H9 (cell line): ENCODE data around the gene PRRT2. TPM values are rescaled to one million over a fixed set of nuclear protein-coding genes. Genes with fewer than 3 reads are reported as not detected.

ENCODE experiments used
- DNase-seq: peaks from one replicate; pipeline ENCODE4 v3.0.0-alpha.2; 2017
- H2AFZ ChIP-seq: one replicate; pipeline ENCODE4 v1.6.1; 2013; ENCODE audit warnings: mild to moderate bottlenecking, low read length, control low read depth, moderate library complexity
- H2AK5ac ChIP-seq: 2 replicates; pipeline ENCODE4 v1.6.1; 2013; ENCODE audit warnings: low read length, control low read depth, mixed read lengths; ENCODE audit not compliant: insufficient read length
- H2BK120ac ChIP-seq: one replicate; pipeline ENCODE4 v1.6.1; 2013; ENCODE audit warnings: low read depth, mild to moderate bottlenecking, low read length, control low read depth, inconsistent platforms; ENCODE audit not compliant: poor library complexity, severe bottlenecking
- H2BK12ac ChIP-seq: 2 replicates; pipeline ENCODE4 v1.6.1; 2013; ENCODE audit warnings: low read length, control low read depth, mixed read lengths, low read depth; ENCODE audit not compliant: insufficient read length
- H2BK15ac ChIP-seq: 2 replicates; pipeline ENCODE4 v1.6.1; 2013; ENCODE audit warnings: low read depth, low read length, control low read depth
- H2BK20ac ChIP-seq: one replicate; pipeline ENCODE4 v1.6.1; 2013; ENCODE audit warnings: low read depth, mild to moderate bottlenecking, low read length, control low read depth, inconsistent platforms; ENCODE audit not compliant: poor library complexity, severe bottlenecking
- H2BK5ac ChIP-seq: 2 replicates; pipeline ENCODE4 v1.6.1; 2013; ENCODE audit warnings: low read length, control low read depth, mixed read lengths; ENCODE audit not compliant: insufficient read length
- H3K14ac ChIP-seq: 2 replicates; pipeline ENCODE4 v1.6.1; 2013; ENCODE audit warnings: low read length, control low read depth; ENCODE audit not compliant: insufficient read depth
- H3K18ac ChIP-seq: 2 replicates; pipeline ENCODE4 v1.6.1; 2013; ENCODE audit warnings: low read depth, mild to moderate bottlenecking, mixed read lengths, low read length, control low read depth; ENCODE audit not compliant: insufficient read length
- H3K23ac ChIP-seq: 2 replicates; pipeline ENCODE4 v1.6.1; 2013; ENCODE audit warnings: low read length, control low read depth, mixed read lengths, low read depth; ENCODE audit not compliant: insufficient read length
- H3K23me2 ChIP-seq: 2 replicates; pipeline ENCODE4 v1.6.1; 2013; ENCODE audit warnings: low read depth, mild to moderate bottlenecking, mixed read lengths, low read length, control low read depth; ENCODE audit not compliant: insufficient read length, poor library complexity, severe bottlenecking
- H3K27ac ChIP-seq: 2 replicates; pipeline ENCODE4 v1.5.1; 2013; ENCODE audit warnings: low read length, control low read depth, mixed read lengths, low read depth; ENCODE audit not compliant: insufficient read length
- H3K27me3 ChIP-seq: 2 replicates; pipeline ENCODE4 v1.6.1; 2013; ENCODE audit warnings: low read length, control low read depth, inconsistent platforms; ENCODE audit not compliant: insufficient read depth
- H3K4ac ChIP-seq: 2 replicates; pipeline ENCODE4 v1.6.1; 2013; ENCODE audit warnings: low read depth, mild to moderate bottlenecking, control low read depth, inconsistent platforms, low read length, moderate library complexity
- H3K4me1 ChIP-seq: 2 replicates; pipeline ENCODE4 v1.6.1; 2013; ENCODE audit warnings: low read length, control low read depth, inconsistent platforms; ENCODE audit not compliant: insufficient read depth
- H3K4me2 ChIP-seq: 2 replicates; pipeline ENCODE4 v1.6.1; 2013; ENCODE audit warnings: low read length, control low read depth, mixed read lengths; ENCODE audit not compliant: insufficient read length, insufficient read depth
- H3K56ac ChIP-seq: 2 replicates; pipeline ENCODE4 v1.6.1; 2013; ENCODE audit warnings: low read depth, mild to moderate bottlenecking, mixed read lengths, low read length, control low read depth; ENCODE audit not compliant: insufficient read length
- H3K79me1 ChIP-seq: 2 replicates; pipeline ENCODE4 v1.6.1; 2013; ENCODE audit warnings: low read depth, mild to moderate bottlenecking, moderate library complexity, low read length, control low read depth, inconsistent platforms; ENCODE audit not compliant: insufficient read depth, poor library complexity, severe bottlenecking
- H3K79me2 ChIP-seq: 2 replicates; pipeline ENCODE4 v1.6.1; 2013; ENCODE audit warnings: low read length, control low read depth, inconsistent platforms; ENCODE audit not compliant: insufficient read depth
- H3K9ac ChIP-seq: 2 replicates; pipeline ENCODE4 v1.6.1; 2013; ENCODE audit warnings: low read length, control low read depth, mixed read lengths; ENCODE audit not compliant: insufficient read length; ENCODE audit errors: extremely low read depth
- H3K9me3 ChIP-seq: one replicate; pipeline ENCODE4 v1.6.1; 2013; ENCODE audit warnings: low read depth, low read length, inconsistent platforms; ENCODE audit not compliant: control insufficient read depth
- H3T11ph ChIP-seq: one replicate; pipeline ENCODE4 v1.6.1; 2013; ENCODE audit warnings: mild to moderate bottlenecking, low read length, control low read depth, inconsistent platforms
- H4K20me1 ChIP-seq: one replicate; pipeline ENCODE4 v1.6.1; 2013; ENCODE audit not compliant: control insufficient read depth, insufficient read length, insufficient read depth
- H4K5ac ChIP-seq: 2 replicates; pipeline ENCODE4 v1.6.1; 2013; ENCODE audit warnings: low read depth, mild to moderate bottlenecking, mixed read lengths, low read length, control low read depth; ENCODE audit not compliant: insufficient read length
- H4K8ac ChIP-seq: replicated peaks from 2 replicates; pipeline ENCODE4 v1.6.1; 2013; ENCODE audit warnings: low read length, control low read depth, mixed read lengths, low read depth; ENCODE audit not compliant: insufficient read length
- H4K91ac ChIP-seq: 2 replicates; pipeline ENCODE4 v1.6.1; 2013; ENCODE audit warnings: low read depth, mild to moderate bottlenecking, moderate library complexity, mixed read lengths, low read length, control low read depth; ENCODE audit not compliant: insufficient read length
- H3K27ac Mint-ChIP-seq, 3 experiments: 2 replicates in 2 of 3; 3 replicates in 1 of 3; pipeline ENCODE4 v1.8.0; 2020 to 2021; ENCODE audit warnings: mixed read lengths in 3 of 3, mild to moderate bottlenecking in 1 of 3, moderate library complexity in 1 of 3
- H3K27me3 Mint-ChIP-seq: 2 replicates; pipeline ENCODE4 v1.8.0; 2021; ENCODE audit warnings: low read depth, mild to moderate bottlenecking, moderate library complexity, mixed read lengths
- H3K36me3 Mint-ChIP-seq, 3 experiments: 2 replicates in 2 of 3; 3 replicates in 1 of 3; pipeline ENCODE4 v1.8.0; 2020 to 2021; ENCODE audit warnings: low read depth in 3 of 3, mixed read lengths in 3 of 3; ENCODE audit not compliant: insufficient read depth in 1 of 3
- H3K4me1 Mint-ChIP-seq, 2 experiments: 2 replicates each; pipeline ENCODE4 v1.8.0; 2020; ENCODE audit warnings: mixed read lengths in 2 of 2
- H3K4me3 Mint-ChIP-seq, 2 experiments: 2 replicates in 1 of 2; 3 replicates in 1 of 2; pipeline ENCODE4 v1.8.0; 2020 to 2021; ENCODE audit warnings: mild to moderate bottlenecking in 2 of 2, mixed read lengths in 2 of 2, moderate library complexity in 1 of 2
- H3K9me3 Mint-ChIP-seq, 2 experiments: 2 replicates in 1 of 2; 3 replicates in 1 of 2; pipeline ENCODE4 v1.8.0; 2020; ENCODE audit warnings: mild to moderate bottlenecking in 2 of 2, mixed read lengths in 2 of 2, moderate library complexity in 1 of 2
- WGBS: extraction: QIAGEN DNeasy Blood & Tissue Kit; methylation state at CpG from one replicate; pipeline ENCODE4 v1.1.7; 2013; ENCODE audit warnings: missing lambda C conversion rate, low lambda C conversion rate, mixed read lengths; ENCODE audit not compliant: insufficient read length; ENCODE audit errors: extremely low coverage; 5-methylcytosine and 5-hydroxymethylcytosine counted together
- long read RNA-seq: library from polyadenylated mRNA; unstranded; transcript quantifications from one replicate; pipeline ENCODE4 v2.0.0, GENCODE V29; 2020
- total RNA-seq: library from RNA; stranded (reverse); gene quantifications from 2 replicates; pipeline ENCODE4 v1.2.1, GENCODE V29; 2021
- TF ChIP-seq, protein P1 (sequence below): fragments of 200-600 bp; sonication (generic); conservative IDR thresholded peaks from 3 replicates; pipeline ENCODE4 v1.8.0; 2021; ENCODE audit warnings: antibody characterized with exemption, mild to moderate bottlenecking

Gene PRRT2
- 10.7 and 14.6 TPM in 2 replicates for total RNA-seq
- long read RNA-seq, partial matches to known transcripts: 1 of 5 reads
- long read RNA-seq, other reads (novel, unspliced or antisense): 0 of 5 reads

DNA sequence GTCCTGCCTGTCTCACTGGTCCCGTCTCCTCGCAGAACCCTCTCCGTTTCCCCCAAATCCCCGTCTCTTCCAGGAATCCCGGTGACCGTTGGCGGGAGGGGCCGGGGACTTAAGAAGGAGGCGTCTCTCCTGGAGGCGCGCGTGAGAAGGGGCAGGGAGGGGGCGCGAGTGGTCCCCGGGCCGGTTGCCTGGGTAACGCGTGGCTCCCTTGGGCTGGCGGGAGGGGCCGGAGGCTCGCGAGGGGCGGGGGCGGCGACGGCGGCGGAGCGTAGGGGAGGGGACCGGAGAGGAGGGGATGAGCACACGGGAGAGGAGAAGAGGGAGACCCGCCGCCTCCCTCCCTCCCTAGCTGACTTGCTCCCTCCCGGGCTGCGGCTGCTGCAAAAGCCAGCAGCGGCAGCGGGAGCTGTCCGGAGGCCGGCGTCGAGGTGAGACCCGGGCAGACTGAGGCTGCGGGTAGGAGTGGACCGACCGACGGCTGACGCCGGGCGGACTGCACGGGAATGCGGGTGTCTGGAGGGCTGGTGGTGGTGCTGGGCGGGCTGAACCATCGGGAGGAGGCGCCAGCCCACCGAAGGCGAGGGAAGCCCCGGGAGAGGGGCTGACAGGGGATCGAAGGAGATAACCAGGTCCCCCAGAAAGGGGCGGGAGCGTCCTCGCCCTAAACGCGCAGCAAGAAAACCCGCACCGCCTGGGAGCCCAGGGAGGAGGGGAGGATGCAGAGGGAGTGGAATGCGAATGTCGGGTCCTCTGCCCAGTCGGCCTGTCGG, at the start of gene PRRT2:
Gene PRRT2, plus strand, starts transcription at position 298 of the 770 bp plus-strand sequence. CDS start 862 bp downstream, outside the sequence.
- H2BK15ac ChIP-seq: no peak within 1 kb of the TSS
- WGBS: no CpG with 5 or more reads among the region's 69 CpGs
- no peaks in the 10 kb centered on the region for H3K9me3 ChIP-seq
- peaks cover 6% of the 10 kb centered on the region; the same call in 1 of the 2 replicates for H3K4me1 ChIP-seq
- Mint-ChIP-seq H3K9me3 (no peaks in the 10 kb centered on the region; a peak in 2 of 5 replicates), H3K27ac (peak within 1 kb of the TSS; percentile 96 to 99 (median 97)), H3K4me1 (peaks cover 49 to 65% of the 10 kb centered on the region in 2 experiments), H3K27me3 (no peaks in the 10 kb centered on the region; the same call in 1 of the 2 replicates), H3K4me3 (peak within 1 kb of the TSS; percentile 80 to 96), H3K36me3 (peaks cover 13 to 32% (median 15%) of the 10 kb centered on the region in 3 experiments)
- no peaks in the 10 kb centered on the region for H4K20me1 ChIP-seq
- H3K4me2 ChIP-seq: peak within 1 kb of the TSS; percentile 78
- peak within 1 kb of the TSS; percentile 36 for H3K18ac ChIP-seq
- H3K27ac ChIP-seq: no peak within 1 kb of the TSS
- peak within 1 kb of the TSS; percentile 64 for H3K14ac ChIP-seq
- H2AFZ ChIP-seq: no peak within 1 kb of the TSS
- peak; percentile 70 for DNase-seq
- no peak within 1 kb of the TSS for H3K4ac ChIP-seq
- H3K27me3 ChIP-seq: no peaks in the 10 kb centered on the region
- peaks cover 2% of the 10 kb centered on the region; the same call in 1 of the 2 replicates for H3K79me2 ChIP-seq
- TF ChIP-seq, protein P1, sequence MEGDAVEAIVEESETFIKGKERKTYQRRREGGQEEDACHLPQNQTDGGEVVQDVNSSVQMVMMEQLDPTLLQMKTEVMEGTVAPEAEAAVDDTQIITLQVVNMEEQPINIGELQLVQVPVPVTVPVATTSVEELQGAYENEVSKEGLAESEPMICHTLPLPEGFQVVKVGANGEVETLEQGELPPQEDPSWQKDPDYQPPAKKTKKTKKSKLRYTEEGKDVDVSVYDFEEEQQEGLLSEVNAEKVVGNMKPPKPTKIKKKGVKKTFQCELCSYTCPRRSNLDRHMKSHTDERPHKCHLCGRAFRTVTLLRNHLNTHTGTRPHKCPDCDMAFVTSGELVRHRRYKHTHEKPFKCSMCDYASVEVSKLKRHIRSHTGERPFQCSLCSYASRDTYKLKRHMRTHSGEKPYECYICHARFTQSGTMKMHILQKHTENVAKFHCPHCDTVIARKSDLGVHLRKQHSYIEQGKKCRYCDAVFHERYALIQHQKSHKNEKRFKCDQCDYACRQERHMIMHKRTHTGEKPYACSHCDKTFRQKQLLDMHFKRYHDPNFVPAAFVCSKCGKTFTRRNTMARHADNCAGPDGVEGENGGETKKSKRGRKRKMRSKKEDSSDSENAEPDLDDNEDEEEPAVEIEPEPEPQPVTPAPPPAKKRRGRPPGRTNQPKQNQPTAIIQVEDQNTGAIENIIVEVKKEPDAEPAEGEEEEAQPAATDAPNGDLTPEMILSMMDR: no peak
- H2BK20ac ChIP-seq: no peak within 1 kb of the TSS
- no peak within 1 kb of the TSS for H2BK12ac ChIP-seq
- no peak within 1 kb of the TSS for H4K5ac ChIP-seq
- H2AK5ac ChIP-seq: no peak within 1 kb of the TSS
- H4K91ac ChIP-seq: no peak within 1 kb of the TSS
- H3K23ac ChIP-seq: no peak within 1 kb of the TSS
- peaks cover 51% of the 10 kb centered on the region for H3K23me2 ChIP-seq
- peak within 1 kb of the TSS; percentile 47 for H3K9ac ChIP-seq
- no peak within 1 kb of the TSS for H3K56ac ChIP-seq
- H3T11ph ChIP-seq: no peak within 1 kb of the TSS
- no peaks in the 10 kb centered on the region for H3K79me1 ChIP-seq
- no peak within 1 kb of the TSS for H2BK5ac ChIP-seq
- H2BK120ac ChIP-seq: no peak within 1 kb of the TSS
- H4K8ac ChIP-seq: no peak within 1 kb of the TSS
